ENCODE results near the gene SCNN1A.

Gene SCNN1A

DNA sequence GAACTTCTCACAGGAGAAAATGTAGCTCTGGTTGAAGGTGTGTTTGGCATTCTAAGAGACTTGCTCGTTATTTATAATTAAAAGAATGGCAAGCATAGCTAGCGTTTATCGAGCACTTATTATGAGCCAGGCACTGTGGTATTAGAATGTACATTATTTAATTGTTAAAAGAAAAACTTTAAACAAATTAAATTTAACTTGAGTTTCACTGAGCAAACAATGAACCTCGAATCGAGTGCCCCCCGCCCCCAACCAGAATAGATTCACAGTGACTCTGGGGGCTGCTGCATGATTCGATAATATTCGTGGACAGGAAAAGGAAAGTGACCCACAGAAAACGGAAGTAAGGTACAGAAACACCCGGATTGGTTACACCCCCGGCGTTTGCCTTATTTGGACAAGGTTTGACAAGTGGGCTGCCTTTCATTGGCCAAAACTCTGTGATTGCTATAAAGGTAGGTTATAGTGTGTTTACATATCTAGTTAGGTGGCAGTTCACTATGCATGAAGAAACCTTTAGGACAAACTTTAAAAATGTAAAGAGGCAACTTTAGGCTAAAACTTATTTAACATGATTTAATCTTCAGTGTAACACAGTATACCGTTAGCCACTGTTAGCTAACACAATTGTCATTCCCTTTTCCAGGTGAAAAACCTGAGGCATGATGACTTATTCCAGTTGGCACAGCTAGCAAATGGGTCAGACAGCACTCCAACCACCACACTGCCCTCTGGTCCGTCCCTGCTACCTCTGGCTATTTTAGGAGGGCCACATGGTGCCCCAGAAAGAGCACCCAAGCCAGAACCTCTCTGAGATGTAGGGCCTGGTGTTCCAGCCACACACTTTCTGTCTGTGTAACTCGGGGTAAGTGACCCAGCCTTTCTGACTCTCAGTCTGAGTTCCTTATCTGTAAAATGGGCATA is 7.1 kb downstream of the SCNN1A start:
- DNase-seq, result no peak

DNA sequence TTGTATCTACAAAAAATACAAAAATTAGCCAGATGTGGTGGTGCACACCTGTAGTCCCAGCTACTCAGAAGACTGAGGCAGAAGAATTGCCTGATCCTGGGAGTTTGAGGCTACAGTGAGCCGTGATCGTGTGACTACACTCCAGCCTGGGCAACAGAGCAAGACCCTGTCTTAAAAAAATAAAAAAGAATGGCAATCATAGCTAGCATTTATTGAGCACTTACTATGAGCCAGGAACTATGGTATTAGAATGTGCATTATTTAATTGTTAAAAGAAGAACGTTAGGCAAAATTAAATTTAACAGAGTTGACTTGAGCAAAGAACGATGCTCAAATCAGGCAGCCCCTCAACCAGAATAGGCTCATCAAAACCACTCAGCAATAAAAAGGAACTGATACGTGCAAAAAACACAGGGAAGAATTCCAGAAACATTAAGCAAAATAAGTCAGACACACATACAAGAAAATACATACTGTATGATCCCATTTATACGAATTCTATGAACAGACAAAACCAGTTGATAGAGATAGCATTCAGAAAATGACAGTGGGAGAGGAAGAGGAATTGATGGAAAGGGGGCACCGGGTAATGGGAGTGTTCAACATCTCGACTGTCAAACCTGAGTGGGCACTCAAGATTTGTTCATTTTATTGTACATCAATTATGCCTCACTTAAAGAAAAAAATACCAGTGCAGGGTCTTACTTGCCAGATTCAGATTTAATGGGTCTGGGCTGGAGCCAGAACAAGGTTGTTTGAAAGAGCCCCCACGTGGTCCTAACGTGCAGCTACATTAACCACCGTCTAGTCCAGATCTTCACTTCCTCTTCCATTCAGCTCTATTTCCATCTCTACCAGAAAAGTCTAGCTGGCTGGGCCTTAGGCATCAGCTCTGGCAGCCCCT is 8.0 kb downstream of the SCNN1A start:
- no peak for DNase-seq

GRCh38 chr12:6364044-6364374 is 11.4 kb downstream of the SCNN1A start:
- no peak for DNase-seq

DNA sequence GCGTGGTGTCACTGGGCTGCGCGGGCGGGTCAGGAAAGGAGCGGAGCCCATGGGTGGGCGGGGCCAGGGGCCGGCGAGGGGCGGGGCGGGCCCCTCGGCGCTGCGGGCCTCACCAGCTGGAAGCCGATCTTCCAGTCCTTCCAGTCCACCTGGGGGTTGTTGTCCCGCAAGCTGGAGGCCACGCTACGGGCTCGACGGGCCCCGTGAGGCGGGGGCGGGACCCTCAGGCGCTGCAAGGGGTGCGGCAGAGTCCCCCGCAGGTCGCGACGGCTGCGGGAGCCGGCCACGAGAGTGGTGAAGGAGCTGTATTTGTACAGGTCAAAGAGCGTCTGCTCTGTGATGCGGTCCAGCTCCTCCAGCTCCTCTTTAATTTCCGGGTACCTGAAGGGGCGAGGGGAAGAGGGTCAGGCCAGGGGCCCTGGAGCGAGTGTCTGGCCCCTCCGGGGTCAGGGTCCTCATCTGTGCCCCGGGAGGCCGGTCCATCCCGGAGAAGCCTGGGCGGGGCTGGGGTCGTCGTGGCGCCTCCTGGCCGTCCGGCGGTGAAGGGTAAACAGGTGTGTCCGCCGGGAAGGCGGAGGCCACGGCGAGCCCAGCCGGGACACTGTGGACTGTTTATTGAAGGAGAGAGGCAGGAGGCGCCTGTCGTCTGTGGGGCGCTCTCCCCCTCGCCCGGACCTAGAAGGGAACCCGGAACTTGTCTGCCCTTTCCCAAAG is 11.9 kb downstream of the SCNN1A start:
- DNase-seq, result peak; percentile 49

- no peak for DNase-seq
Measured at GRCh38 chr12:6363010-6363329, 12.4 kb downstream of the SCNN1A start.

GRCh38 chr12:6362403-6362802 is 13.0 kb downstream of the SCNN1A start:
- no peak for DNase-seq

GRCh38 chr12:6361834-6362233 is 13.5 kb downstream of the SCNN1A start:
- no peak for DNase-seq

DNA sequence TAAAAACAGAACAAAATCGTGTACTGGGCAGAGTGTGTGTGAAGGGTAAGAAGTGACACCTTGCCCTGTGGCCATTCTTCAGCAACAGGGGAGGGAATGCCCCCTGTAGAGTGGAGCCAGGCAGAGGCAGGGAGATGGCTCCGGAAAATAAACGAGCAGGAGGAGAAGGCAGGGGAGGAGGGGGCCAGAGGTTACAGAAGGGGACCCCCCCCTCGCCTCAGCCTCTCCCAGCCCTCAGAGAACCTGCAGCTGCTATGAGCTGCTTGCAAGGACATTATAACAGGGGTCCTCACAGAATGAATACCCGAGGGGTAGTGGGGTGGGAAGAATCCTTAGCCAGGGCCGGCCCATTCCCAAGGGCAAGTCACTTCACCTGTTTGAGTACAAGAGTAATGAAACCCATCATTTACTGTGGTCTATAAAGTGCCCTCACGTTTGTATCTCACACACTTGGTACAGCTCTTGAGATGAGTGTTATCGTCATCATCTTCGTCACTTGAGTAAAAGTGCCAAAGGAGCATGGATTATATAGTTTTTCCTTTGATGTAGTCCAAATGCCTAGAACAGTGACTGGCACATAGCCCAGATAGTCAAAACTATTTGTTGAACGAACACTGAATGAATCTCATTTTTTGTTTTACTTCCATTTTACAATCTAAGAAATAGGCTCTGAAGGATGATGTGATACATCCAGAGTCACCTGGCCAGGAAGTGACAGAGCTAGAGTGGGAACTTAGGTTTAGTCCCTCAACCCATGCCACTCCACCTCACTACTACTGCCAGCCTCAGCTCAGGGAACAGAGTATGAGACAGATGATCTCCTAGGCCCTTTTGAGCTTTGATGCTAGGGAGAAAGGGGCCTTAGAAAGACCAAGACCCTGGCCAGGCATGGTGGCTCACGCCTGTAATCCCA is 14.5 kb downstream of the SCNN1A start:
- no peak for DNase-seq

DNA sequence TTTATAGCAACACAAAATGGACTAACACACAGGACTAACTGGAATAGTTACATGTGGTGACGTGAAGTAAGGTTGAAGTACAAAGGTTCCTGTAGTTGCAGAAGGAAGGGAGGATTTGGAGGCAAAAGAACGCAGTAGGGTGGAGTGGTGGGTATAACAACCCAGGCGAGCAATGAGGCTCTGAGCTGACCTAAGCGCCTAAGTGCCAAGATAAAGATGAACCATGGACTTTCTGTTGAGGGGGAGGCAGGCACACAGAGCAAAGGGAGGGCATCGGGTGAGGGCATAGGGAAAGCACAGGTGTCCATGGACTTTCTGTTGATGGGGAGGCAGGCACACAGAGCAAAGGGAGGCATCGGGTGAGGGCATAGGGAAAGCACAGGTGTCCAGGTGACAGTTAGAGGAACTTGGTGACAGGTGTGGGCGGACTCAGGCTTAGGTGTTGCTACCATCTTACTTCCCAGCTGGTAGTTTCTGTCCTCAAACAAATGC is 15.2 kb downstream of the SCNN1A start:
- no peak for DNase-seq

- DNase-seq, result no peak
Measured at GRCh38 chr12:6358881-6359280, 16.5 kb downstream of the SCNN1A start.

DNA sequence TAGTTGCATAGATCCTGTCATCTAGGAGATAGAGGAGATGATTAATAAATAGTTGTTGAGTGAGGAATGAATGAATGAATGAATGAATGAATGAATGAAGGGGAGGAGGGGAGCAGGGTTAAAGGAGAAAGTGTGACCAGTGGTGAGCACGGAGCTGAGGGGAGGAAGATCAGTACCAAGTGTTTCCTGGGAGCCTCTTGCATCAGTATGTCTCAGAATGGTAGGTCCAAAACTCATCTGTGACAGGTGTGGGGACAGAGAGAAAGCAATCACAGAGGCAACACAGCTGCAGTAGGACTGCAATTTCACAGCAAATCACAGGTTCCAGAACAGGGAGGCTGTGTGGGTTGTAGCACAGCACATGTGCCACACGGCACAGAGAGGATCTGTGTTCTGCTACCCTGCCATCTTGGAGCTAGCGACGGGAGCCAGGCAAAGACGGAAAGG is 19.0 kb downstream of the SCNN1A start:
- DNase-seq, result no peak

- no peak for DNase-seq
Measured at GRCh38 chr12:6355491-6356373, 19.6 kb downstream of the SCNN1A start.

GRCh38 chr12:6354495-6355393 is 20.6 kb downstream of the SCNN1A start:
- no peak for DNase-seq

GRCh38 chr12:6352193-6353173 is 22.9 kb downstream of the SCNN1A start:
- no peak for DNase-seq

DNA sequence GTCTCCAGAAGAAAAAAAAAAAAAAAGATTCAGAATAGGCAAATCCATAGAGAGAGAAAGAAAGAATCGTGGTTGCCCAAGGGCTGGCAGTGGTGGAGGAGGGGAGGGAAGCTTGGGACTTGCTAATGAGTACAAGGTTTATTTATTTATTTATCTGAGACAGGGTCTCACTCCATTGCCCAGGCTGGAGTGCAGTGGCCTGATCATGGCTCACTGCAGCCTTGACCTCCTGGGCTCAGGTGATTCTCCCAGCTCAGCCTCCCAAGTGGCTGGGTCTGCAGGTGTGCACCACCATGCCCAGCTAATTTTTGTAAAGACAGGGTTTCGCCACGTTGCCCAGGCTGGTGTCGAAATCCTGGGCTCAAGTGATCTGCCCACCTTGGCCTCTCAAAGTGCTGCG is 23.7 kb downstream of the SCNN1A start:
- no peak for DNase-seq

DNA sequence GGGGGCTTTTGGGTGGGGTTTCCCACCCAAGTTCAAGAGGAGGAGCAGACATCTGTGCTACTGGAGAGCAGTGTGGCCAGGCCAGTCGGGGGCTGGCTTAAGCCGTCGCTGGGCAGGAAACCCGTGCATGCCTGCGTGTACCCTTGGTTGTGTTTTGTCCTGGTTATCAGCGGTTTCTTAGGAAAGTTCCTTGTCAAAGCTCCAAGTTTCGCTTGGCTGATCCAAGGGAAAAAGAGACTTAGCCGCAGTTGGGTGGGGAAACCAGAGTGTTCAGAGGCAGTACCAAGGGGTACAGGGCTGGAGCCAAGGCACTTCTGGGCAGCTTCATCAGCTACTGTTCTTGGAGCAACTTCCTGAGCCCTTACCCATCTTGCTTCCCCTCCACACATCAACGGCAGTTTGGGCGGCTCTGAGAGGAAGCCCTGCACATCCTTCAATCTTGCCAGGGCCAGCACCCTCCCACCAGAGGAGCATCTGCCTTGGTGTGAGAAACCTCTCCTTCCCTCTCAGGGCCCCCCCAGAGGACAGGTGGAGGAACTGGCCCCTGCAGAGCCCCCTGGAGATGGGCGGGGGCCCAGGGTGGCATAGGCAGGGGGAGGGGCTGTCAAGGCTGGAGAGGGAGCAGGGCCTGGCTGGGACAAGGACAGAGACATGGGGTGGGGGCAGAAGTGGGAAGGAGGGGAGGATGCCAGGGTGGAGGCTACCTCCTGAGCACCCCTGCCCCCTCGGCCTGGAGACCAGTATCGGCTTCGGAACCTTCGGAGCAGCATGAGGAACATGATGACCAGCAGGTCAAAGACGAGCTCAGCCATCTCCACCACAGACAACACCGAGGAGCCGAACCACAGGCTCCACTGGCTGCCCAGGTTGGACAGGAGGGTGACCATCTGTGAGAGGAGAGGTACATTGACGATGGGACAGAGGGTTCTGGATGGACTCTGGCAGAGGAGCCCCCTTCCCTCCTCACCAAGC is 27.7 kb downstream of the SCNN1A start:
- no peak for DNase-seq

- DNase-seq, result no peak
Measured at GRCh38 chr12:6346942-6347341, 28.4 kb downstream of the SCNN1A start.

All from activated CD4-positive, alpha-beta T cell treated with anti-CD3 and anti-CD28 coated beads for 1 hour (primary cell).